ENCODE results near the gene ELF4.

ELF4 gene

DNA sequence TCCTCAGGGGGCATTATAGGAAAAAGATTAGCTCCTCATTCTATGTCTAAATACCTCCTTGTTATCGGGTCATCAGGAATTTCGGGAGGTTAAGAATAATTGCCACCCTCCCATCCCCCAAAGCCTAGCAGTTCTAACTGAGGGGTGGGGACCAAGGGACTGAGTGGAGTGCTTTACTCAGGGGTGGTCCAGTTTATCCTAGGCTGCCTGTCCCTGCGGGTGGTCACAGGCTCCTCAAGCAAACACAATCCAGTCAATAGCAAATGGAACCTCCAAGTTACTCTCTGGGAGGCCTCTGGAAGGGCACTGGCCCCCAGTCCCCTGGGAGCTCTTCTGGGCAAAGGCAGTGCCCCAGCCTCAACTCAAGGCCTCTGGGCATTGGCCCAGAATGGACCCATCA, 6.7 kb downstream of the ELF4 start:
- Histone ChIP-seq H3K4me3 (ENCODE audit: insufficient read depth in 1 of 2, low read depth in 1 of 2, low read length in 2 of 2) (no peak overlapping the region), H3K27ac (ENCODE audit: low read length, poor library complexity, severe bottlenecking) (no peak overlapping the region), H2BK15ac (ENCODE audit: low read depth, poor library complexity, severe bottlenecking) (no peak overlapping the region), H3K4ac (ENCODE audit: low read depth in 1 of 2, low read length in 2 of 2) (no peak overlapping the region), H4K8ac (ENCODE audit: low read length) (no peak overlapping the region), H3K36me3 (ENCODE audit: control insufficient read depth in 1 of 2, insufficient read depth in 2 of 2, low read depth in 1 of 2, low read length in 2 of 2) (no peaks in the 10 kb centered on the region), H2BK12ac (ENCODE audit: low read length in 2 of 2) (no peak overlapping the region), H3K18ac (ENCODE audit: low read depth in 1 of 2, low read length in 2 of 2) (no peak overlapping the region), H2BK5ac (ENCODE audit: low read depth, low read length, poor library complexity, severe bottlenecking) (no peak overlapping the region), H2AK5ac (ENCODE audit: low read length, severe bottlenecking) (no peak overlapping the region), H3K9ac (ENCODE audit: low read length) (no peak overlapping the region), H2BK120ac (ENCODE audit: low read depth, low read length) (no peak overlapping the region), H3K23ac (ENCODE audit: low read length in 2 of 2) (no peak overlapping the region), H3K4me2 (ENCODE audit: low read length, poor library complexity, severe bottlenecking) (no peak overlapping the region), H3K27me3 (ENCODE audit: control insufficient read depth in 1 of 2, insufficient read depth in 1 of 2, low read length in 2 of 2) (peaks cover 0 to 2% of the 10 kb centered on the region in 2 experiments), H3K14ac (ENCODE audit: low read length in 2 of 2) (no peak overlapping the region), H3K79me1 (replicated peaks; ENCODE audit: low read length, poor library complexity, severe bottlenecking) (no peaks in the 10 kb centered on the region), H4K91ac (ENCODE audit: low read length) (no peak overlapping the region), H2AFZ (ENCODE audit: low read depth, low read length) (no peak overlapping the region), H3K4me1 (ENCODE audit: control insufficient read depth, insufficient read depth, low read depth, low read length) (peaks cover 14% of the 10 kb centered on the region), H3K9me3 (ENCODE audit: control insufficient read depth, low read length) (no peaks in the 10 kb centered on the region)
- DNase-seq, result no peak
- WGBS, result no CpG with 5 or more reads among the region's 3 CpGs

DNA sequence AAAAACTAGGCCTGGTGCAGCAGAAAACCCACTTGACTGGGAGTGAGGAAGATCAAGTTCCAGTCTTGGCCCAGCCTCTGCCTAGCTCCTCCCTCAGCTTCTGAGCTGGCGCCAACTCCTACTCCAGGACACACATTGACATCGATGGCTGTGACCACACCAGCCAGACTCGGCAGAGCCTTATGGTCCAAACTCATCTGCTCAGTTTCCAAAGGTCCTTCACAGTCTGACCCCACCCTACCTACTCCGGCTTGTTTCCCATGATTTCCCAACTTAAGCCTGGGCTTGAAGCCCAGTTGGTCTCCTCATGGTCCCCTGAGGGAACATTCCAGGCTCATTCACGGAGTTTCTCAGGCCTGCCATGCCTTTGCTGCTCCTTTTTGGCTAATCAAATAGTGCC, 10.1 kb downstream of the ELF4 start:
- Histone ChIP-seq H3K79me1 (replicated peaks; ENCODE audit: low read length, poor library complexity, severe bottlenecking) (peaks cover 1% of the 10 kb centered on the region), H3K23ac (ENCODE audit: low read length in 2 of 2) (no peak overlapping the region), H3K4me2 (ENCODE audit: low read length, poor library complexity, severe bottlenecking) (no peak overlapping the region), H3K27me3 (ENCODE audit: control insufficient read depth in 1 of 2, insufficient read depth in 1 of 2, low read length in 2 of 2) (no peaks in the 10 kb centered on the region), H3K9ac (ENCODE audit: low read length) (peak overlapping the region; percentile 26), H3K18ac (ENCODE audit: low read depth in 1 of 2, low read length in 2 of 2) (no peak overlapping the region), H2AK5ac (ENCODE audit: low read length, severe bottlenecking) (no peak overlapping the region), H2BK15ac (ENCODE audit: low read depth, poor library complexity, severe bottlenecking) (no peak overlapping the region), H4K8ac (ENCODE audit: low read length) (no peak overlapping the region), H2BK12ac (ENCODE audit: low read length in 2 of 2) (no peak overlapping the region), H2BK120ac (ENCODE audit: low read depth, low read length) (no peak overlapping the region), H2BK5ac (ENCODE audit: low read depth, low read length, poor library complexity, severe bottlenecking) (no peak overlapping the region), H3K36me3 (ENCODE audit: control insufficient read depth in 1 of 2, insufficient read depth in 2 of 2, low read depth in 1 of 2, low read length in 2 of 2) (peaks cover 0 to 4% of the 10 kb centered on the region in 2 experiments), H3K4me3 (ENCODE audit: insufficient read depth in 1 of 2, low read depth in 1 of 2, low read length in 2 of 2) (no peak overlapping the region), H3K9me3 (ENCODE audit: control insufficient read depth, low read length) (no peaks in the 10 kb centered on the region), H3K4me1 (ENCODE audit: control insufficient read depth, insufficient read depth, low read depth, low read length) (peaks cover 7% of the 10 kb centered on the region), H2AFZ (ENCODE audit: low read depth, low read length) (no peak overlapping the region), H3K14ac (ENCODE audit: low read length in 2 of 2) (no peak overlapping the region), H4K91ac (ENCODE audit: low read length) (no peak overlapping the region), H3K4ac (ENCODE audit: low read depth in 1 of 2, low read length in 2 of 2) (no peak overlapping the region), H3K27ac (ENCODE audit: low read length, poor library complexity, severe bottlenecking) (no peak overlapping the region)
- 90% methylated on average over 5 of the region's 5 CpGs for WGBS
- no peak for DNase-seq

DNA sequence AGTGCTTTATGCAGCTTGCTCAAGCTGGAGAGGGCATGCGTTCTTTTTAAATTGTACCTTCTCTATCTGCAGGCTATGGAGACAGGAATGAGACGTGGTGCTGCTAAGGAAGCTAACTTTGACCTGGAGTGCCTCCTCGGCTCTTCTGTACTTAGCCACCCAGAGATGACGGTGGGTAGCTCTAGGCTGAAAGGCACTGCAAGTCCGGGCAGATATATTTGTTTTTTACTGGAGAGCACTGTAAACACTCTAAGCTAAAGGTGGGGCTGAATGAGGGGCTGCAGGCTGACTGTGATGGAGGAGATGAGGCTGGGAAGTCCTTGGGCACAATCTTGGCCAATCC, 12.1 kb downstream of the ELF4 start:
- no peak overlapping the region for H3K4me2 ChIP-seq (ENCODE audit: low read length, poor library complexity, severe bottlenecking)
- H3K14ac ChIP-seq (ENCODE audit: low read length in 2 of 2), result no peak overlapping the region
- peaks cover 5% of the 10 kb centered on the region for H3K79me1 ChIP-seq (replicated peaks; ENCODE audit: low read length, poor library complexity, severe bottlenecking)
- H4K91ac ChIP-seq (ENCODE audit: low read length), result peak overlapping the region; percentile 15
- no peak overlapping the region for H3K9ac ChIP-seq (ENCODE audit: low read length)
- no peak overlapping the region for H2AFZ ChIP-seq (ENCODE audit: low read depth, low read length)
- H3K9me3 ChIP-seq (ENCODE audit: control insufficient read depth, low read length), result no peaks in the 10 kb centered on the region
- H3K18ac ChIP-seq (ENCODE audit: low read depth in 1 of 2, low read length in 2 of 2), result peak overlapping the region in 1 of 2 experiments; percentile 73
- no peak overlapping the region for H2BK5ac ChIP-seq (ENCODE audit: low read depth, low read length, poor library complexity, severe bottlenecking)
- no peak overlapping the region for H2BK15ac ChIP-seq (ENCODE audit: low read depth, poor library complexity, severe bottlenecking)
- no peak overlapping the region for H4K8ac ChIP-seq (ENCODE audit: low read length)
- H3K36me3 ChIP-seq (ENCODE audit: control insufficient read depth in 1 of 2, insufficient read depth in 2 of 2, low read depth in 1 of 2, low read length in 2 of 2), result peaks cover 0 to 11% of the 10 kb centered on the region in 2 experiments
- peak overlapping the region in 1 of 2 experiments; percentile 54 for H2BK12ac ChIP-seq (ENCODE audit: low read length in 2 of 2)
- H3K27me3 ChIP-seq (ENCODE audit: control insufficient read depth in 1 of 2, insufficient read depth in 1 of 2, low read length in 2 of 2), result no peaks in the 10 kb centered on the region
- no peak for DNase-seq
- H3K23ac ChIP-seq (ENCODE audit: low read length in 2 of 2), result no peak overlapping the region
- H2AK5ac ChIP-seq (ENCODE audit: low read length, severe bottlenecking), result no peak overlapping the region
- H2BK120ac ChIP-seq (ENCODE audit: low read depth, low read length), result no peak overlapping the region
- peaks cover 8% of the 10 kb centered on the region for H3K4me1 ChIP-seq (ENCODE audit: control insufficient read depth, insufficient read depth, low read depth, low read length)
- H3K4ac ChIP-seq (ENCODE audit: low read depth in 1 of 2, low read length in 2 of 2), result no peak overlapping the region
- no peak overlapping the region for H3K4me3 ChIP-seq (ENCODE audit: insufficient read depth in 1 of 2, low read depth in 1 of 2, low read length in 2 of 2)
- 62% methylated on average over 5 of the region's 5 CpGs for WGBS
- no peak overlapping the region for H3K27ac ChIP-seq (ENCODE audit: low read length, poor library complexity, severe bottlenecking)

DNA sequence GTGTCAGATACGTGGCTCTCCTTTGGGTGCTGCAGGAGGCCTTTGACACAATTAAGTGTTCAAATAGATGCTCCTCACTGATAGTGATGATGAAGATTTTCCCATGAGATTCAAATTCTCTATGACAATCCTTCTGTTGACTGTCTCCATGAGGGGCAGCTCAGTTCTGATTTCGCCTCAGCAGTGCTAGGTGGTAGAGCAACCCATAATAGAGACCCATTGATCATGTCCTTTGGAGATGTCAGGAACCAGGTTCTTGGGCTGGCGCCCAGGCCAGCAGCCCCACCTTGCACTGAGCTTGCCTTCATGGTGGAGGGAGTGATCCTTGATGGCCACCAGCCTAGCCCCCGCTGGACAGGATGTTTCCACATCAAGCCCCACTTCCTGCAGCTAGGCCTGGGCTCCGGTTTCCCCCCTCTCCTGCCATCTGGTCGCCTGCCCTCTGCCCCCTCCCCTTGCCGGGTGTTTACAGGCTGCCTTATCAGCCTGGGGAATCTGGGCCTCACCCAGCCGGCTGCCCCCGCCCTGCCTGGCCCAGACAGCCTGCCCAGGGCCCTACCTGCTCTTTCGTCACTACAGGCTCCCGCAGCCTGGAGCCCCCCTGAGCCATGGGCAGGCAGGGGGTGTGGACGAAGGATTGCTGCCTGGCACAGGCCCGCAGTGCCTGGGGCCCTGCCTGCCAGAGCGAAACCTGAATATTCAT, 12.6 kb downstream of the ELF4 start:
- Histone ChIP-seq H2BK12ac (ENCODE audit: low read length in 2 of 2) (peak overlapping the region in 1 of 2 experiments; percentile 48), H3K27me3 (ENCODE audit: control insufficient read depth in 1 of 2, insufficient read depth in 1 of 2, low read length in 2 of 2) (no peaks in the 10 kb centered on the region), H3K36me3 (ENCODE audit: control insufficient read depth in 1 of 2, insufficient read depth in 2 of 2, low read depth in 1 of 2, low read length in 2 of 2) (peaks cover 0 to 11% of the 10 kb centered on the region in 2 experiments), H3K9me3 (ENCODE audit: control insufficient read depth, low read length) (no peaks in the 10 kb centered on the region), H2BK5ac (ENCODE audit: low read depth, low read length, poor library complexity, severe bottlenecking) (no peak overlapping the region), H3K79me1 (replicated peaks; ENCODE audit: low read length, poor library complexity, severe bottlenecking) (peaks cover 5% of the 10 kb centered on the region), H2AFZ (ENCODE audit: low read depth, low read length) (no peak overlapping the region), H3K27ac (ENCODE audit: low read length, poor library complexity, severe bottlenecking) (no peak overlapping the region), H2AK5ac (ENCODE audit: low read length, severe bottlenecking) (no peak overlapping the region), H3K23ac (ENCODE audit: low read length in 2 of 2) (peak overlapping the region in 1 of 2 experiments; percentile 10), H3K4me2 (ENCODE audit: low read length, poor library complexity, severe bottlenecking) (no peak overlapping the region), H2BK15ac (ENCODE audit: low read depth, poor library complexity, severe bottlenecking) (no peak overlapping the region), H3K9ac (ENCODE audit: low read length) (no peak overlapping the region), H4K8ac (ENCODE audit: low read length) (peak overlapping the region; percentile 41), H2BK120ac (ENCODE audit: low read depth, low read length) (peak overlapping the region; percentile 49), H3K4me1 (ENCODE audit: control insufficient read depth, insufficient read depth, low read depth, low read length) (peaks cover 8% of the 10 kb centered on the region), H3K4ac (ENCODE audit: low read depth in 1 of 2, low read length in 2 of 2) (no peak overlapping the region), H4K91ac (ENCODE audit: low read length) (no peak overlapping the region), H3K18ac (ENCODE audit: low read depth in 1 of 2, low read length in 2 of 2) (peak overlapping the region; percentile 33 to 73), H3K14ac (ENCODE audit: low read length in 2 of 2) (no peak overlapping the region), H3K4me3 (ENCODE audit: insufficient read depth in 1 of 2, low read depth in 1 of 2, low read length in 2 of 2) (no peak overlapping the region)
- 46% methylated on average over 9 of the region's 14 CpGs for WGBS
- no peak for DNase-seq
